ENCODE data around the gene CC2D1A.
A peak's percentile ranks its signal among the peaks of the same experiment; 100 is the strongest.

CC2D1A gene

GRCh38 chr19:13974073-13974472 is 68.1 kb downstream of the CC2D1A start:
- H3K36me3 Mint-ChIP-seq (ENCODE audit: low read depth), result peaks cover 83% of the 10 kb centered on the region
- H3K4me1 Mint-ChIP-seq (ENCODE audit: low read depth), result peaks cover 15% of the 10 kb centered on the region
- H3K9me3 Mint-ChIP-seq, result no peaks in the 10 kb centered on the region
- intact Hi-C loops (cut with micrococcal nuclease), result no loop called here
- H3K27ac Mint-ChIP-seq, result no peak overlapping the region
- no peak overlapping the region for H3K4me3 Mint-ChIP-seq
- no peaks in the 10 kb centered on the region for H3K27me3 Mint-ChIP-seq

DNA sequence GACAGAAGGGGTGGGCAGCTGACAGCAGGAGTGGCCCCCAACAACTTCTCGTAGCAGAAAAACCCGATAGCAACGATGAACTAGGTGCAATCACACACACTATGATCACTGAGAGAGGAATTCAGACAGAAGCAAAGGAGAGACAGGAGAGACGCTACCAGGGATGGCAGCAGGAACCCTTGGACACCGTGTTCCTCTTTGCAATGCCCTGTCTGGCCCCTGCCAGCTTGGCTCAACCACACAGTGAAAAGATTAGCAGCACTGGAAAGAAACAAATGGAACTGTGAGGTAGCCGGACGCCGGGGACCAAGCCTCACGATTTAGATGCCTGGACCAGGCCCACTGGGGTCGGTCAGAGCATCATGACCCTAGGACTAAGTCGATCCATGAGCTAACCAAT is 69.9 kb downstream of the CC2D1A start:
- no peaks in the 10 kb centered on the region for H3K27me3 Mint-ChIP-seq

GRCh38 chr19:13976446-13976845 is 70.4 kb downstream of the CC2D1A start:
- peak overlapping the region; percentile 1 for H3K27ac Mint-ChIP-seq
- no peak overlapping the region for H3K4me3 Mint-ChIP-seq
- intact Hi-C loops (cut with micrococcal nuclease), result no loop called here

More for the DNA sequence above, 69.9 kb downstream of the CC2D1A start:
- Mint-ChIP-seq H3K4me1 (ENCODE audit: low read depth) (peaks cover 32% of the 10 kb centered on the region), H3K36me3 (ENCODE audit: low read depth) (peaks cover 80% of the 10 kb centered on the region), H3K27ac (no peak overlapping the region), H3K4me3 (no peak overlapping the region), H3K9me3 (no peaks in the 10 kb centered on the region)
- intact Hi-C loops (cut with micrococcal nuclease), result no loop called here

GRCh38 chr19:13977803-13978202 is 71.8 kb downstream of the CC2D1A start:
- Mint-ChIP-seq H3K9me3 (no peaks in the 10 kb centered on the region), H3K27ac (peak overlapping the region; percentile 86), H3K36me3 (ENCODE audit: low read depth) (peaks cover 83% of the 10 kb centered on the region), H3K4me1 (ENCODE audit: low read depth) (peaks cover 45% of the 10 kb centered on the region), H3K4me3 (peak overlapping the region; percentile 71), H3K27me3 (no peaks in the 10 kb centered on the region)
- intact Hi-C loops (cut with micrococcal nuclease), result loop anchor here (2.0 kb wide), 1 partner anchor 27 kb away; no protein-coding TSS in a partner anchor

More at GRCh38 chr19:13976446-13976845, 70.4 kb downstream of the CC2D1A start:
- Mint-ChIP-seq H3K36me3 (ENCODE audit: low read depth) (peaks cover 79% of the 10 kb centered on the region), H3K4me1 (ENCODE audit: low read depth) (peaks cover 38% of the 10 kb centered on the region), H3K9me3 (no peaks in the 10 kb centered on the region), H3K27me3 (no peaks in the 10 kb centered on the region)

DNA sequence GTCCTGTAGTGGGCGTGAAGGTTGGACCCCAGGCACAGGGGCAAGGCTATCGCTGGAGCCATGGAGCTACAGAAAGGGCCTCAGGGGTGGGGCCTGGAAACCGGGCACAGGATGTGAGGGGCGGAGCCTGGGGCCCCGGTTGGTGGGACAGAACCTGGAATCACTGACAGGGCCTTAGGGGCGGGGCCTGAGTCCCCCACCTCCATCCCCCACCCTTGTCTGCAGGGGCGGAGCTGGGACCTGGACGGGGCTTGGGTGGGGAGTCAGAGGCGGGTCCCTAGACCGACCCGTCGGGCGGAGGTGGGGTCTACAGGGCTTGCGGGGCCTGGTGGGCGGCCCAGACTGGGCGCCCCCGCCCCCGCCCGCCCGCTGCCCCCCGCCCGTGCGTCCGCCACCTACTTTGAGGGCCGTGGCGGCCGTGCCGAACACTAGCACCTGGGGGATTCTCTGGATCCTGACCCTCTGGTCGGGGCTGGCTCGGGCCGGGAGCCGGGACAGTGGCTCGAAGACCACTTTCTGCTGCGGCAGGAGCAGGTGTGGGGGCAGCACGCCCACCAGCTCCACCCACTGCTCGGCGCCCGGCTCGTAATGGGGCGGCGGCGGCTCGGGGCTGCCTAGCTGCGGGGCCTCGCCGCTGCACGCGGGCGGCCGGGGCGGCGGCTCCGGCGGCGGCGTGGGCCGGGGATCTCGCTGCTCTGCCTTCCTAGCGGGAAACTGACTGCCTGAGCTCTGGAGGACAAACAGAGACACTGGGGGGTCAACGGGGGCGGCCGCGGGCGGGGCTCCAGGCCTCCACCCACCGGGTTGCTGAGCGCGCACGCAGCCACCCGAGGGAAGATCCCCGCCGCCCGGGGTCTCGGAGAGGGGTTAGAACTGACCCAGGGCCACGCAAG is 72.6 kb downstream of the CC2D1A start:
- Mint-ChIP-seq H3K9me3 (no peaks in the 10 kb centered on the region), H3K4me3 (peak overlapping the region; percentile 71), H3K36me3 (ENCODE audit: low read depth) (peaks cover 85% of the 10 kb centered on the region), H3K27ac (peak overlapping the region; percentile 86), H3K27me3 (no peaks in the 10 kb centered on the region), H3K4me1 (ENCODE audit: low read depth) (peaks cover 45% of the 10 kb centered on the region)
- intact Hi-C loops (cut with micrococcal nuclease), result loop anchor here (2.0 kb wide), 1 partner anchor 26 kb away; no protein-coding TSS in a partner anchor

DNA sequence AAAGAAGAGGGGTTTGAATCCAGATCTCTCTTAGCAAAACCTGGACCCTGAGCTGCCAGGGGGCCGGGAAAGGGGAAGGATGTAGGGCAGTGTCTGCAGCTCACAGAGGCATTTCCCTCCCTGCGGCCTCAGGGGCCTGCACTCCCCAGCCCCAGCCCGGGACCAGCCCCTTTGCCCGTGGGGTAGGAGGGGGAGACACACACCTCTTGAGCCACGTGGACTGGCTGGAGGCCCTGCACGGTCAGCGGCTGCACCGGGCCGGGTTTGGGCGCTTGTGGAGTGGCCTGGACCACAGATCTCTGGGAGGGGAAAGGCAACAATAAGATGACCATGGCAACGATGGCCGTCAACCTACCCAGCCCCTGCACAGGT is 73.2 kb downstream of the CC2D1A start:
- H3K36me3 Mint-ChIP-seq (ENCODE audit: low read depth), result peaks cover 80% of the 10 kb centered on the region
- intact Hi-C loops (cut with micrococcal nuclease), result loop anchor here (2.0 kb wide), 1 partner anchor 26 kb away; no protein-coding TSS in a partner anchor
- peak overlapping the region; percentile 70 for H3K4me3 Mint-ChIP-seq
- peak overlapping the region; percentile 86 for H3K27ac Mint-ChIP-seq
- no peaks in the 10 kb centered on the region for H3K27me3 Mint-ChIP-seq
- H3K9me3 Mint-ChIP-seq, result no peaks in the 10 kb centered on the region
- H3K4me1 Mint-ChIP-seq (ENCODE audit: low read depth), result peaks cover 46% of the 10 kb centered on the region

- H3K36me3 Mint-ChIP-seq (ENCODE audit: low read depth), result peaks cover 75% of the 10 kb centered on the region
- H3K27ac Mint-ChIP-seq, result peak overlapping the region; percentile 86
- H3K9me3 Mint-ChIP-seq, result no peaks in the 10 kb centered on the region
- peaks cover 51% of the 10 kb centered on the region for H3K4me1 Mint-ChIP-seq (ENCODE audit: low read depth)
- H3K27me3 Mint-ChIP-seq, result no peaks in the 10 kb centered on the region
- intact Hi-C loops (cut with micrococcal nuclease), result loop anchor here (2.0 kb wide), 1 partner anchor 25 kb away; no protein-coding TSS in a partner anchor
- peak overlapping the region; percentile 70 for H3K4me3 Mint-ChIP-seq
Measured at GRCh38 chr19:13979686-13980085, 73.7 kb downstream of the CC2D1A start.

GRCh38 chr19:13980340-13980739 is 74.3 kb downstream of the CC2D1A start:
- intact Hi-C loops (cut with micrococcal nuclease), result no loop called here
- H3K27ac Mint-ChIP-seq, result peak overlapping the region; percentile 74
- no peaks in the 10 kb centered on the region for H3K9me3 Mint-ChIP-seq
- no peaks in the 10 kb centered on the region for H3K27me3 Mint-ChIP-seq
- H3K36me3 Mint-ChIP-seq (ENCODE audit: low read depth), result peaks cover 69% of the 10 kb centered on the region
- H3K4me3 Mint-ChIP-seq, result no peak overlapping the region
- H3K4me1 Mint-ChIP-seq (ENCODE audit: low read depth), result peaks cover 57% of the 10 kb centered on the region

All from dendritic cell treated with granulocyte-macrophage colony-stimulating factor and Interleukin-4, amounts not matched to agents 40 ng/mL and 50 ng/mL, for 4 days (primary cell).